NT2/D1 (cell line): Measurements from ENCODE around the gene NTM.

ENCODE experiments used
- SUZ12 ChIP-seq: IDR thresholded peaks from 2 replicates; pipeline ENCODE4 v1.6.1; 2011; ENCODE audit not compliant: insufficient read length, insufficient read depth; ENCODE audit errors: extremely low read depth
- YY1 ChIP-seq: IDR thresholded peaks from 2 replicates; pipeline ENCODE4 v1.6.1; 2011; ENCODE audit not compliant: insufficient read length, insufficient read depth
- ZNF274 ChIP-seq: IDR thresholded peaks from 2 replicates; pipeline ENCODE4 v1.6.1; 2011; ENCODE audit warnings: mild to moderate bottlenecking, low read depth, low read length

- TF ChIP-seq YY1 (no peak), ZNF274 (no peak), SUZ12 (no peak)
Observed at GRCh38 chr11:131561972-131562371, 191.6 kb downstream of the NTM start.
